ENCODE measurements around the gene LRRC15.

Gene LRRC15

GRCh38 chr3:194405766-194406165 lies 36.2 kb upstream of the LRRC15 start:
- H3K9ac ChIP-seq (ENCODE audit: low read length), result no peak overlapping the region
- H2AFZ ChIP-seq (ENCODE audit: low read depth, low read length, severe bottlenecking), result no peak overlapping the region
- H3K4me3 ChIP-seq (ENCODE audit: insufficient read depth, low read length, poor library complexity, severe bottlenecking), result no peak overlapping the region
- H3K9me2 ChIP-seq (replicated peaks; ENCODE audit: insufficient read depth, low read length), result no peaks in the 10 kb centered on the region
- TF ChIP-seq CTCF (IDR thresholded peaks at IDR 0.05; ENCODE audit: insufficient read depth, low read length, poor library complexity, severe bottlenecking) (no peak), EZH2phosphoT487 (conservative IDR thresholded peaks at IDR 0.05; ENCODE audit: low read length) (no peak)
- H3K4me2 ChIP-seq (ENCODE audit: low read depth, low read length, poor library complexity, severe bottlenecking), result no peak overlapping the region
- no peaks in the 10 kb centered on the region for H3K79me2 ChIP-seq (ENCODE audit: insufficient read depth, low read length)
- no peaks in the 10 kb centered on the region for H3K9me3 ChIP-seq (ENCODE audit: insufficient read depth, low read length)
- no peak overlapping the region for H3K27ac ChIP-seq (ENCODE audit: low read depth, low read length)
- H3K27me3 ChIP-seq (ENCODE audit: low read length), result no peaks in the 10 kb centered on the region
- H3K36me3 ChIP-seq (ENCODE audit: low read length), result peaks cover 7% of the 10 kb centered on the region; the same call in 1 of the 2 replicates
- H4K20me1 ChIP-seq (ENCODE audit: low read depth, low read length), result no peaks in the 10 kb centered on the region
- H3F3A ChIP-seq (ENCODE audit: insufficient read depth), result peaks cover 24% of the 10 kb centered on the region

GRCh38 chr3:194404365-194405140 lies 35.0 kb upstream of the LRRC15 start:
- Histone ChIP-seq H3K9me3 (ENCODE audit: insufficient read depth, low read length) (no peaks in the 10 kb centered on the region), H3K9ac (ENCODE audit: low read length) (no peak overlapping the region), H2AFZ (ENCODE audit: low read depth, low read length, severe bottlenecking) (no peak overlapping the region), H4K20me1 (ENCODE audit: low read depth, low read length) (no peaks in the 10 kb centered on the region), H3K27me3 (ENCODE audit: low read length) (no peaks in the 10 kb centered on the region), H3K4me3 (ENCODE audit: insufficient read depth, low read length, poor library complexity, severe bottlenecking) (no peak overlapping the region), H3F3A (ENCODE audit: insufficient read depth) (peaks cover 24% of the 10 kb centered on the region), H3K36me3 (ENCODE audit: low read length) (peaks cover 7% of the 10 kb centered on the region; the same call in 1 of the 2 replicates), H3K27ac (ENCODE audit: low read depth, low read length) (no peak overlapping the region), H3K79me2 (ENCODE audit: insufficient read depth, low read length) (no peaks in the 10 kb centered on the region), H3K4me2 (ENCODE audit: low read depth, low read length, poor library complexity, severe bottlenecking) (no peak overlapping the region), H3K9me2 (replicated peaks; ENCODE audit: insufficient read depth, low read length) (no peaks in the 10 kb centered on the region)
- TF ChIP-seq EZH2phosphoT487 (conservative IDR thresholded peaks at IDR 0.05; ENCODE audit: low read length) (no peak), CTCF (IDR thresholded peaks at IDR 0.05; ENCODE audit: insufficient read depth, low read length, poor library complexity, severe bottlenecking) (peak; percentile 74)

- Histone ChIP-seq H2AFZ (ENCODE audit: low read depth, low read length, severe bottlenecking) (no peak overlapping the region), H3K4me3 (ENCODE audit: insufficient read depth, low read length, poor library complexity, severe bottlenecking) (no peak overlapping the region), H3K4me2 (ENCODE audit: low read depth, low read length, poor library complexity, severe bottlenecking) (no peak overlapping the region), H4K20me1 (ENCODE audit: low read depth, low read length) (no peaks in the 10 kb centered on the region), H3K36me3 (ENCODE audit: low read length) (peaks cover 7% of the 10 kb centered on the region; the same call in 1 of the 2 replicates), H3K9ac (ENCODE audit: low read length) (no peak overlapping the region), H3K27ac (ENCODE audit: low read depth, low read length) (no peak overlapping the region), H3F3A (ENCODE audit: insufficient read depth) (peaks cover 23% of the 10 kb centered on the region), H3K79me2 (ENCODE audit: insufficient read depth, low read length) (no peaks in the 10 kb centered on the region), H3K27me3 (ENCODE audit: low read length) (no peaks in the 10 kb centered on the region), H3K9me3 (ENCODE audit: insufficient read depth, low read length) (no peaks in the 10 kb centered on the region), H3K9me2 (replicated peaks; ENCODE audit: insufficient read depth, low read length) (no peaks in the 10 kb centered on the region)
- no peak for TF ChIP-seq CTCF (IDR thresholded peaks at IDR 0.05; ENCODE audit: insufficient read depth, low read length, poor library complexity, severe bottlenecking)
These were observed 32.4 kb upstream of the LRRC15 start for GRCh38 chr3:194401868-194402329.
